HG02885 (cell line): ENCODE results near the gene SCN7A.
"Not testable (repeated sequence)": the region's sequence is repeated elsewhere in the genome, so short reads cannot be mapped to it uniquely, and the experiment has no call there.

Source experiments
- ATAC-seq: cut with Tn5 transposase; IDR thresholded peaks from one replicate; pipeline ENCODE4 v1.9.1; 2021; ENCODE audit warnings: mild to moderate bottlenecking; ENCODE audit not compliant: unreplicated experiment, poor library complexity

The SCN7A gene

DNA sequence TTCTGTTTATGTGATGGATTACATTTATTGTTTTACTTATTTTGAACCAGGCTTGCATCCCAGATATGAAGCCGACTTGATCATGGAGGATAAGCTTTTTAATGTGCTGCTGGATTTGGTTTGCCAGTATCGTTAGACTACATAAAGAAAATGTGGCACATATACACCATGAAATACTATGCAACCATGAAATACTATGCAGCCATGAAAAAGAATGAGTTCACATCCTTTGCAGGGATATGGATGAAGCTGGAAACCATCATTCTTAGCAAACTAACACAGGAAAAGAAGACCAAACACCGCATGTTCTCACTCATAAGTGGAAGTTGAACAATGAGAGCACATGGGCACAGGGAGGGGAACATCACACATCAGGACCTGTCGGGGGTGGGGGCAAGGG lies 38.2 kb downstream of the SCN7A start:
- ATAC-seq, result not testable (repeated sequence)

DNA sequence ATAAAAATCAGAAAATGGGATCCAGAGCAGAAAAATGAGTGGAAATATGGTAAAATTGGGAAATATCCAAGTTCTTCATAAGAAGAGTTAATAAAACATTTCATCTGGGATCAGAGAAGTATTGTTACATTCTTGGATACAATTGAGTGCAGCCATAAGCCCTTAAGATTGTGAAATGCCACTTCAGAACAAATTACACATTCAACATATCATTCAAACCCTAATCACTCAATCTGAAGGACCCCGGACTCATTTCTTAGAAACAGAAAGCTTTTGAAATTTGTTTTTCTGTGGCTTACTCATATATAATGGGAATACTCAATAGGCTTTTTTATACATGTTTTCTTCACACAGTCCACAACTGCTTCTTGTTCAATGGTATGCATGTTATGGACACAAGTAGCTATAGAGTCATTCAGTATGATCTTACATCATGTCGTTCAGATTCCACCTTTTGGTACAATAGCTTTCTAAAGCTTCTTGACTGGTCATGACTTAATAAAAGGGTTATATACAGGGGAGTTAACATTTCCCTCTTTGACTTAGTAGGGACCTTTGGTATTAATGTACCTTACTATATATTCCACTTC lies 39.9 kb downstream of the SCN7A start:
- ATAC-seq, result no peak

DNA sequence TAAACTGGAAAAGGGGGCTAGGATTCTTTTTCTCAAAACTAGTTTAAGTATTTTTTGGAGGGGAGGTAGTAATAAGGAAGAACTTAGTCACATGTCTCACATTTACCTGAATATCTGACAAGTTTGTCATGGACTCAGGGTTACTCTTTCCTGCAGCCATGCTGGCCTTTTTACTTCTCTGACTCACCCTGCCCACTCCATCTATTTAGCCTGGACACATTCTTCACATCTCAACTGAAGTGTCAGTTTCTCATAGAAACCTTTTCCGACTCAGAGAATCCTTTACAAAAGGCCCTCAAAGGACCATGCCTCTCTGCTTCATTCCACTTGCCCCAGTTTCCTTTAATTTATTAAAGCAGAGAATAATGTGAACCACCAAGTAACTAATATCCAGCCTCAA lies 42.6 kb downstream of the SCN7A start:
- no peak for ATAC-seq

DNA sequence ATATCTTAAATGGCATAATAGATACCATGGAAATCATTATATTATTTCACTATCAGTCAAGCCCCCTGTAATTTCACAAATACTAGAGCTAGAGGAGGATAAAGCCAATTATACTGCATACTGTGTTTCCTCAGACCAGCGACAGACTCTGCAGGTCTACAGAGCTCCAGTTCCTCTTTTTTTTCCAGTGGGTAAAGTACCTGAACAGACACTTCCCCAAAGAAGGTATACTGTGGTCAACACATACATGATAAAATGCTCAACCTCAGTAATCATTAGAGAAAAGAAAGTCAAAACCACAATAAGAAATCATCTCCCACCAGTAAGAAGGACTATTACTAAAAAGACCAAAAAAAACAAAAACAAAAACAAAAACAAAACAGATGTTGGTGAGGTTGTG lies 44.6 kb downstream of the SCN7A start:
- ATAC-seq, result peak; percentile 84

GRCh38 chr2:166448106-166448505 lies 45.9 kb downstream of the SCN7A start:
- no peak for ATAC-seq

GRCh38 chr2:166444306-166444705 lies 49.7 kb downstream of the SCN7A start:
- no peak for ATAC-seq

DNA sequence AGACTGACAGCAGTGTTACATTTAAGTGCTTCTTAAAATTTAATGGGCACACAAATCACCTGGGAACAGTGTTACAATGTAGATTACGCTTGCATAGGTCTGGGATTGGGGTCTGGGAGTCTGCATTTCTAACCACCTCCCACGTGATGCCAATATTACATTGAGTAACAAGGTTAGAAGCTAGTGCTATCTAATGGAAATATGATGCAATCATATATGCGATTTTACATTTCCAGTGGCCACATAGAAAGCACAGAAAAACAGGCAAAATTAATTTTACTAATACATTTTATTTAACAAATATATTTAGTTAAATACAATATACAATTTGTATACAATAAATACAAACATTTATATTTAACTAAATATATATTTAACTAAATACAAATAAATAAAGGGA lies 53.7 kb downstream of the SCN7A start:
- no peak for ATAC-seq

DNA sequence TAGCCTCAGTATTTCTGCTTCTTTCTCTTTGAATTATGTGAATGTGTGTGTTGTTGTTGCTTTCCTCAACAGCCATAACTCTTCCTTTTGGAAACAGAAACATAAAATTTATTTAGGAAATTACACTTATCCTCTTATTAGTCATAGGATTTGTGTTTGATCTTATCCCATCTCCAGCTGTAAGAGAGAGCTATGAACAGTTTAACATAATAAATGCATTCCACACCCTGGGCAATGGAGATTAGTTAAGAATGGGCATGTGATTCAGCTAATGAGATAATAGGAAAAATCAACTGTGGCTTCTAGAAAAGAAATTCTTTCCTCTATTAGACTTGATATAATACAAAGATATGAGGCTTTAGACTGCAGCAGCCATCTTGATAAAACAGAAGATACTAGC lies 55.0 kb downstream of the SCN7A start:
- no peak for ATAC-seq

DNA sequence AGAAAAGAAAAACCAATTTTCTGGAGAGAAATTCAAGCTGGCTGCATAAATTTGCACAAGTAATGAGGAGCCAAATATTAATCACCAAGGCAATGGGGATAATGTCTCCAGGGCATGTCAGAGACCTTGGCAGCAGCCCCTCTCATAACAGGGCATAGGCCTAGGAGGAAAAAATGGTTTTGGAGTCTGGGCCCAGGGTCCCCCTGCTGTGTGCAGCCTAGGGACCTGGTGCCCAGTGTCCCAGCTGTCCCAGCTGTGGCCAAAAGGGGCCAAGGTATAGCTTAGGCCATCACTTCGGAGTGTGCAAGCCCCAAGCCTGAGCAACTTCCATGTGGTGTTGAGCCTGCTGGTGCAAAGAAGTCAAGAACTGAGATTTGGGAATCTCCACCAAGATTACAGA lies 57.1 kb downstream of the SCN7A start:
- ATAC-seq, result no peak

- ATAC-seq, result no peak
Measured at GRCh38 chr2:166436189-166436588, 57.9 kb downstream of the SCN7A start.

DNA sequence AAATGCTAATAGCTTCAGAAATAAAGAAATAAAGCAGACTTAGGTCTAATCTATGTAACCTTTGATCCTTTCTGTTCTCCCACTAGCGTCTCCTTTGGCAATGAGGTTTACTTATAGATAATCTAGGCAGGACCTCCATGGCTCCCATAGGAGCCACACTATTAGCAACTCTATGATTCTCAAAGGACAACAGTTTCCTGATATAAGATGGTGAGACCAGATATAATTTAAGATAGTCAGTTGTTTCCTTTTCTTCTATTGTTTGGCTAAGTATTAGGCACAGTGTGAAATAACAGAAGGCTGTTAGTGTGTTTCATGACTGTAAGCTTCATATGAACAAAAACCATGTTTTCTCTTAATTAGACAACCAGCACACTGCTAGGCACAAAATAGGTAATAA lies 59.6 kb downstream of the SCN7A start:
- ATAC-seq, result no peak

DNA sequence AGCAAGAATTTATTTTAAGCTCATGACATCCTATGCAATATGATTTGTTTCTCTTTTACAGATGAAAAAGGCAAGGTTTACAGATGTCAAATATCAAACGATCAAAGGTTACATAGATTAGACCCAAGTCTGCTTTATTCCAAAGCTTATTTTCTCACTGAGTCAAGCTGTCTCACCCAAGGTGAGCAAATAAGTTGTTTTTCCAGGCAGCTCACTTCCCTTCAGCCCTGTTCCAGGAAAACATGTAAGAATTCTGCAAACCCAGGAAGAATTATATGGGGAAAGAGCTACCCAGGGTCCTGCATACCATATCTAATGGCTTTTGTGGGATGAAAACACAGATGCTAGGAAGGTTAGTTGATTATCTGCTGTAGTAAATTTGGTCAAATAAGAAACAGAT lies 60.6 kb downstream of the SCN7A start:
- ATAC-seq, result no peak

- no peak for ATAC-seq
Measured at GRCh38 chr2:166432331-166432730, 61.7 kb downstream of the SCN7A start.

DNA sequence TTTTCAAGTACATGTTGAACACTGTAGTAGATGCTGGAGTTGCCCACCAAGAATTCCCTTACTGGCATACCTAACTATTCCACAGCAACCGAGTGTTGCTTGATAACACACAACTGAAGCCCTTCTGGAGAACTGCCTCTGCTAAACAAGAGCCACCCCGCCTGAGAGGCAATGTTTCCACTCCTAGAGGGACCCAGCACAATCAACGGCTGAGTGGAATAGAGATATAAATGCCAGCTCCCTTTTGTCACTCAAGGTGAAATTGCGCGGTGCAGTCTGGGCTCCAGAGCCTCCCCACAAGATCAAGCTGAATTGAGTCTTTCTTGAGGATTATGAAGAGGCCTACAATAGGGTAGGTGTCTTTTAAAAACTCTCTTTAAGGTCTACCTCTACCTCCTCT lies 69.2 kb downstream of the SCN7A start:
- ATAC-seq, result no peak

- ATAC-seq, result no peak
Measured at GRCh38 chr2:166419616-166419934, 74.5 kb downstream of the SCN7A start.

DNA sequence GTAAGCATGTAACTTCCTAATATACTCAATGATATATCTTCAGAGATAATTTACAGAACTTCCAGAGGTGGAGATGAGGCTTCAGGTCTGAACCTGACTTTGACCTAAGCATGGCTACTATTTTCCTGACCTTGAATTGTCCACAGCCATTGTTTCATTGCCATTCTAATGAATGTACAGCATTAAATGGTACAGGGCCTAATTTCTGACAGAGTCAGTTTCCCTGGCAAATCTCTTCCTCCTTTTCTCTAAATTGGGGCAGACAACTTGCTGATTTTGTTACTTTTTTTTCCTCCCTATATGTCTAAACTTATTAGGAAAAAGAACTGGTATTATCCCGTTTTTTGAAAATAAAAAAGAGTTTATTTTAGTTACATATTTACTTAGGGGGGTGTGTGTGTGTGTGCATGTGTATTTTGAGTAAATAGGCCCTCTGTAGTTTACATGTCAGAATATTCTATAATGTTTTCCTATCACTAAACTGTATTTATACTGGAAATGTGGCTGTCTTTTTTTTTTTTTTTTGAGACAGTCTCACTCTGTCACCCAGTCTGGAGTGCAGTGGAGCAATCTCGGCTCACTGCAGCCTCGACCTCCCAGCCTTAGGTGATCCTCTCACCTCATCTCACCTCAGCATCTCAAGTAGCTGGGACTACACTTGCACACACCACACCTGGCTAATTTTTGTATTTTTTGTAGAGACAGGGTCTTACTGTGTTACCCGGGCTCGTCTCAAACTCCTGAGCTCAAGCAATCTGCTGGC lies 75.0 kb downstream of the SCN7A start:
- ATAC-seq, result no peak

GRCh38 chr2:166417669-166418068 lies 76.4 kb downstream of the SCN7A start:
- peak; percentile 56 for ATAC-seq

DNA sequence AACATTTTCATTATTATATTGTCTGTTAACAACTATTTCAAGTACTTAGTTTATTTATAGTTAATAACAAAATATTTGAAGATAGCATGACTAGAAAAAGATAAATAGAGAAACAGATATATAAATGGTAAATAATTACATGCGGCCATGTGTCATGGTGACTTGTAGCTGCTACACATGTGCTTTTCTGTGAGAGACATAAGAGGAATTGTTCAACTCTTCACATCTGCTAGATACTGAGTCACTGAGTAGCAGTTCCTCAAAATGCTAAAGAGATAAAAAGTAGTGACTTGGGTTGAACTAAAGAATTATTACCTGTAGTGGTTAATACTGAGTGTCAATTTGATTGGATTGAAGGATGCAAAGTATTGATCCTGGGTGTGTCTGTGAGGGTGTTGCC lies 80.8 kb downstream of the SCN7A start:
- no peak for ATAC-seq

DNA sequence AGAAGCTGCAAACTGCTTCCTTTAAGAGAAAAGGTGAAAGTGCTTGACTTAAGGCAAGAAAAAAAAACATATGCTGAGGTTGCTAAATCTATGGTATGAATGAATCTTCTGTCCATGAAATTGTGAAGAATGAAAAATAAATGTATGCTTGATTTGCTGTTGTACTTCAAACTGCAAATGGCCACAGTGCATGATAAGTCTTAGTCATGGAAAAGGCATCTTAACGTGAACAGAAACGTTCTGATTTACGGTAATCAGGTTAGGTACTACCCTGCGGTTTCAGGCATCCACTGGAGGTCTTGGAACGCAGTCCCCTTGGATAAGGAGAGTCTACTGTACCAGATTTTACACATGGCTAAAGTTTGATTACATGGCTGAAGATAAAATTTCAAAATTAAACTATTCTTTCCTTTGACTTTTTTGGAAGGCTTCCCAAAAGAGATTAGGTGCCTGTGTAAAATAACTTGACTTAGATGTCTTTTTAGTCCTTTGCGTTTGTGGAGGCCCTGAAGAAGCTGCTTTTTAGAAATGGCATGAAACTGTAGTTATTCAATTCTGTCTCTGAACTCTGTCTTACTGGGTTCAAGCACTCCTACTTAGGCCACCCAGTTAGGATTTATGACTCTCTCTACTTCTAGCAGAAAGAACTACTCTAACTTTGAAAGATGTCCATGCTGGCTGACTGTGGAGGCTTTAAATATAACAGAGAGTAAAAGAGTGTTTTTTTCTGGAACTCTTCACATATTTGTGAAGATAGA lies 82.4 kb downstream of the SCN7A start:
- no peak for ATAC-seq

- ATAC-seq, result no peak
Measured at GRCh38 chr2:166410828-166411472, 83.1 kb downstream of the SCN7A start.

DNA sequence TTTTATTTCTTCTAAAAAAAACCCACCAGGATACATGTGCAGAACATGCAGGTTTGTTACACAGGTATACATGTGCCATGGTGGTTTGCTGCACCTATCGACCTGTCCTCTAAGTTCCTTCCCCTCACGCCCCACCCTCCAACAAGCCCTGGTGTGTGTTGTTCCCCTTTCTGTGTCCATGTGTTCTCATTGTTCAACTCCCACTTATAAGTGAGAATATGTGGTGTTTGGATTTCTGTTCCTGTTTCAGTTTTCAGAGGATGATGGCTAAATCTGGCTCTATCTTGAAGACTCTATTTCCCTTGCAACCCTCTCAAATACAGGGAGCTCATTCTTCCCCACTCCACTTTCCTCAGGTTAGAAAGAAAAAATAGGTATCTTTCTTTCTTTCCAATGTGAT lies 86.3 kb downstream of the SCN7A start:
- ATAC-seq, result not testable (repeated sequence)
